K562 (cell line): ENCODE data around the gene ISYNA1. TPM values are rescaled to one million over a fixed set of nuclear protein-coding genes. Genes with fewer than 3 reads are reported as not detected.

Experiments
- CC2D1A ChIP-seq: fragments of 450-650 bp; IDR thresholded peaks from 2 replicates; pipeline ENCODE4 v1.6.1; 2017; ENCODE audit warnings: mild to moderate bottlenecking
- ELF4 ChIP-seq: fragments of 450-650 bp; formaldehyde crosslinking; IDR thresholded peaks from 2 replicates; pipeline ENCODE4 v1.4.0; 2022; ENCODE audit warnings: missing genetic modification characterization
- JUNB ChIP-seq: fragments of 450-650 bp; formaldehyde crosslinking; conservative IDR thresholded peaks from 2 replicates; pipeline ENCODE4 v1.4.0; 2020; ENCODE audit warnings: mild to moderate bottlenecking
- KDM5B ChIP-seq: fragments of 200-600 bp; sonication (generic); IDR thresholded peaks from 2 replicates; pipeline ENCODE4 v1.6.1; 2012; ENCODE audit warnings: low read depth, mild to moderate bottlenecking, moderate library complexity, low read length, control low read depth, inconsistent platforms; ENCODE audit not compliant: insufficient replicate concordance
- MGA ChIP-seq: fragments of 450-650 bp; IDR thresholded peaks from 2 replicates; pipeline ENCODE4 v1.6.1; 2016; ENCODE audit warnings: mild to moderate bottlenecking, moderate library complexity
- MIER1 ChIP-seq: fragments of 450-650 bp; IDR thresholded peaks from 2 replicates; pipeline ENCODE4 v1.6.1; 2016; ENCODE audit warnings: antibody characterized with exemption, mild to moderate bottlenecking, low read depth
- POLR2AphosphoS2 ChIP-seq: IDR thresholded peaks from 2 replicates; pipeline ENCODE4 v1.6.1; 2012; ENCODE audit warnings: low read length, improper control_type of control experiment
- RCOR1 ChIP-seq, 2 experiments: IDR thresholded peaks; 2 replicates each; pipeline ENCODE4 v1.6.1; 2012; ENCODE audit warnings: low read depth in 2 of 2, low read length in 2 of 2, borderline replicate concordance in 1 of 2, improper control_type of control experiment in 1 of 2
- ZFP36 ChIP-seq: fragments of 150-350 bp; IDR thresholded peaks from 2 replicates; pipeline ENCODE4 v1.6.1; 2018; ENCODE audit warnings: low read length, low read depth; ENCODE audit not compliant: partially characterized antibody
- ZMIZ1 ChIP-seq, 2 experiments: fragments of 150-350 bp in 1 of 2; IDR thresholded peaks; 2 replicates each; pipeline ENCODE4 v1.6.1; 2012 to 2016; ENCODE audit warnings: low read depth in 2 of 2, low read length in 2 of 2, mild to moderate bottlenecking in 1 of 2, moderate library complexity in 1 of 2
- polyA plus RNA-seq, 8 experiments: library from polyadenylated mRNA; depleted of rRNA in 4 of 8; stranded (reverse) in 5 of 8; unstranded in 3 of 8; fragments of >200 nt; fragmentation: Nextera tagmentation in 2 of 8; fragmentation: Illumina TruSeq in 1 of 8; extraction: Ambion mirVana in 2 of 8; extraction: Trizol in 1 of 8; gene quantifications; 2 replicates each; pipeline versions ENCODE4 v1.2.1 to v1.2.3, GENCODE V29; 2011 to 2014; ENCODE audit warnings: inconsistent platforms in 1 of 8, missing spikeins in 1 of 8
- total RNA-seq, 7 experiments: library from RNA; depleted of rRNA in 6 of 7; stranded (reverse); fragments of >200 nt in 6 of 7; fragmentation: Illumina TruSeq in 2 of 7; extraction: Trizol in 2 of 7; gene quantifications; 2 replicates each; pipeline versions ENCODE4 v1.2.1 to v1.2.3, GENCODE V29; 2011 to 2021; ENCODE audit warnings: low replicate concordance in 1 of 7

Gene ISYNA1
- total and polyA plus RNA-seq, 9 of the 15 experiments (the other 6 are each of a cell fraction or from before 2014, with no cell fraction given) = 21.8 to 460 (median 93.2) TPM

- TF ChIP-seq MGA (peak; percentile 88), ZFP36 (no peak), CC2D1A (peak; percentile 51; the same call in 1 of the 2 replicates), KDM5B (peak; percentile 73), POLR2AphosphoS2 (peak; percentile 64; the same call in 1 of the 2 replicates), RCOR1 (IDR thresholded peaks at IDR 0.05; ENCODE audit: borderline replicate concordance in 1 of 2, low read depth in 2 of 2, low read length in 2 of 2) (peak; percentile 36 to 64; a peak in 2 of 4 replicates), JUNB (CRISPR knock-in tag) (no peak), MIER1 (0 out of 2 replicates have a peak, but pooled peaks have one; percentile 50), ELF4 (CRISPR knock-in tag) (no peak), ZMIZ1 (IDR thresholded peaks at IDR 0.05; ENCODE audit: low read depth in 2 of 2, low read length in 2 of 2) (peak in 1 of 2 experiments; percentile 43; a peak in 1 of 4 replicates)
These were observed 49.6 kb downstream of the ISYNA1 start (continued) for GRCh38 chr19:18388100-18388959.
